Caco-2 (cell line): ENCODE results near the gene ZNF594. TPM values are rescaled to one million over a fixed set of nuclear protein-coding genes. Genes with fewer than 3 reads are reported as not detected.
"Not testable (repeated sequence)": the region's sequence is repeated elsewhere in the genome, so short reads cannot be mapped to it uniquely, and the experiment has no call there.

ENCODE experiments used
- BruUV-seq: library from RNA; stranded (reverse); fragments of 400-500 nt; replicated peaks from 2 replicates; lab custom pipeline; 2021; lab: Mats Ljungman, UMichigan
- CTCF ChIA-PET: fragments of 300-600 bp; sonication (Branson Sonifier 250); formaldehyde crosslinking; loops from one replicate; lab custom pipeline; 2022; ENCODE audit warnings: antibody characterized with exemption; lab: Charles Lee
- POLR2A ChIA-PET: fragments of 300-600 bp; sonication (Branson Sonifier 250); formaldehyde crosslinking; loops from one replicate; lab custom pipeline; 2022; ENCODE audit warnings: antibody characterized with exemption; lab: Charles Lee
- DNase-seq, 2 experiments: peaks; one replicate each; pipeline versions ENCODE4 v3.0.0 to v3.0.0-alpha.2; 2020 to 2022
- H3K27me3 ChIP-seq: replicated peaks from 2 replicates; pipeline ENCODE4 v1.6.0; 2011; ENCODE audit warnings: low read length; ENCODE audit not compliant: control insufficient read depth, insufficient read depth
- H3K36me3 ChIP-seq: 2 replicates; pipeline ENCODE4 v1.5.1; 2011; ENCODE audit warnings: low read length; ENCODE audit not compliant: control insufficient read depth, insufficient read depth
- H3K4me1 ChIP-seq: fragments of 250-450 bp; sonication (Bioruptor Pico); 2 replicates; pipeline ENCODE4 v1.5.1; 2020; ENCODE audit warnings: mild to moderate bottlenecking
- H3K4me3 ChIP-seq: 2 replicates; pipeline ENCODE4 v1.5.1; 2011; ENCODE audit warnings: low read depth, mild to moderate bottlenecking, control low read depth, low read length
- H3K9me3 ChIP-seq: fragments of 250-450 bp; sonication (Bioruptor Pico); 2 replicates; pipeline ENCODE4 v1.5.1; 2020; ENCODE audit warnings: mild to moderate bottlenecking, moderate library complexity
- H3K27ac Mint-ChIP-seq: one replicate; pipeline ENCODE4 v1.8.0; 2022; ENCODE audit warnings: mixed read lengths; ENCODE audit not compliant: unreplicated experiment
- H3K27me3 Mint-ChIP-seq: one replicate; pipeline ENCODE4 v1.8.0; 2022; ENCODE audit warnings: mixed read lengths; ENCODE audit not compliant: insufficient read depth, unreplicated experiment
- H3K36me3 Mint-ChIP-seq: one replicate; pipeline ENCODE4 v1.8.0; 2022; ENCODE audit warnings: mild to moderate bottlenecking, mixed read lengths; ENCODE audit not compliant: insufficient read depth, unreplicated experiment
- H3K4me1 Mint-ChIP-seq: one replicate; pipeline ENCODE4 v1.8.0; 2022; ENCODE audit warnings: low read depth, mixed read lengths; ENCODE audit not compliant: unreplicated experiment
- H3K4me3 Mint-ChIP-seq: one replicate; pipeline ENCODE4 v1.8.0; 2022; ENCODE audit warnings: mild to moderate bottlenecking, moderate library complexity, mixed read lengths; ENCODE audit not compliant: unreplicated experiment
- H3K9me3 Mint-ChIP-seq: one replicate; pipeline ENCODE4 v1.8.0; 2022; ENCODE audit warnings: mixed read lengths; ENCODE audit not compliant: unreplicated experiment
- intact Hi-C: fragments of 100-400 bp; cut with micrococcal nuclease; formaldehyde crosslinking; loops from one replicate; pipeline ENCODE4 v1.10.0; 2022; ENCODE audit not compliant: unreplicated experiment
- total RNA-seq: library from RNA; stranded (reverse); gene quantifications from 2 replicates; pipeline ENCODE4 v1.2.3, GENCODE V29; 2022
- TF ChIP-seq, protein P1 (sequence below), 2 experiments: fragments of 200-600 bp in 1 of 2; IDR thresholded peaks; 1 replicate in 1 of 2; 2 replicates in 1 of 2; pipeline versions ENCODE4 v1.5.1 to v1.8.0; 2011 to 2022; ENCODE audit warnings: antibody characterized with exemption in 1 of 2, control low read depth in 1 of 2, inconsistent platforms in 1 of 2, low read depth in 1 of 2, low read length in 1 of 2, mild to moderate bottlenecking in 1 of 2, moderate library complexity in 1 of 2; ENCODE audit not compliant: insufficient read depth in 1 of 2, severe bottlenecking in 1 of 2, unreplicated experiment in 1 of 2

ZNF594 gene
- total RNA-seq, 1 experiment from 2014 or later = 6.2 TPM

DNA sequence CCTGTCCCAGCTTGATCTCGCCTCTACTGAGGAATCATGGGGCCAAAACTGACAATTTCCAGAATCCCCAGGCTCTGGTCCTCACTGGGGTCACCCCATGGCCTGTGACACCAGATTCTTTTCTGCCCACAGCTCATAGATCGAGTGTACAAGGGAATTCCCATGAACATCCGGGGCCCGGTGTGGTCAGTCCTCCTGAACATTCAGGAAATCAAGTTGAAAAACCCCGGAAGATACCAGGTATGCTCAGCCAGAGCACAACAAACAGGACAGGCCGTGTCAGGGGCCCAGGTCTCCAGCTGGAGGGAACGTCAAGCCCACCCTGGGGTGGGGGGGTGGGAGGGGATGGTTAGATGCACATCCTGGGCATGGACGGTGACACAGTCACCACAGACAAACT is 58.4 kb downstream of the ZNF594 start:
- Mint-ChIP-seq H3K27ac (no peak overlapping the region), H3K9me3 (no peaks in the 10 kb centered on the region), H3K27me3 (no peaks in the 10 kb centered on the region), H3K36me3 (no peaks in the 10 kb centered on the region), H3K4me3 (no peak overlapping the region), H3K4me1 (no peaks in the 10 kb centered on the region)
- BruUV-seq = no TSS peak
- Histone ChIP-seq H3K27me3 (no peaks in the 10 kb centered on the region), H3K9me3 (no peaks in the 10 kb centered on the region), H3K4me3 (no peak overlapping the region), H3K4me1 (no peaks in the 10 kb centered on the region), H3K36me3 (no peaks in the 10 kb centered on the region)
- TF ChIP-seq, protein P1, sequence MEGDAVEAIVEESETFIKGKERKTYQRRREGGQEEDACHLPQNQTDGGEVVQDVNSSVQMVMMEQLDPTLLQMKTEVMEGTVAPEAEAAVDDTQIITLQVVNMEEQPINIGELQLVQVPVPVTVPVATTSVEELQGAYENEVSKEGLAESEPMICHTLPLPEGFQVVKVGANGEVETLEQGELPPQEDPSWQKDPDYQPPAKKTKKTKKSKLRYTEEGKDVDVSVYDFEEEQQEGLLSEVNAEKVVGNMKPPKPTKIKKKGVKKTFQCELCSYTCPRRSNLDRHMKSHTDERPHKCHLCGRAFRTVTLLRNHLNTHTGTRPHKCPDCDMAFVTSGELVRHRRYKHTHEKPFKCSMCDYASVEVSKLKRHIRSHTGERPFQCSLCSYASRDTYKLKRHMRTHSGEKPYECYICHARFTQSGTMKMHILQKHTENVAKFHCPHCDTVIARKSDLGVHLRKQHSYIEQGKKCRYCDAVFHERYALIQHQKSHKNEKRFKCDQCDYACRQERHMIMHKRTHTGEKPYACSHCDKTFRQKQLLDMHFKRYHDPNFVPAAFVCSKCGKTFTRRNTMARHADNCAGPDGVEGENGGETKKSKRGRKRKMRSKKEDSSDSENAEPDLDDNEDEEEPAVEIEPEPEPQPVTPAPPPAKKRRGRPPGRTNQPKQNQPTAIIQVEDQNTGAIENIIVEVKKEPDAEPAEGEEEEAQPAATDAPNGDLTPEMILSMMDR (IDR thresholded peaks at IDR 0.05; ENCODE audit: insufficient read depth in 1 of 2, low read depth in 1 of 2, low read length in 1 of 2, severe bottlenecking in 1 of 2, unreplicated experiment in 1 of 2) = no peak
- intact Hi-C loops = no loop called here
- DNase-seq = no peak
- CTCF ChIA-PET = no interaction called here
- POLR2A ChIA-PET = no interaction called here

- H3K36me3 ChIP-seq, H3K36me3 Mint-ChIP-seq, H3K4me3 Mint-ChIP-seq, H3K9me3 Mint-ChIP-seq, H3K9me3 ChIP-seq, CTCF ChIA-PET, H3K4me3 ChIP-seq, H3K4me1 ChIP-seq, POLR2A ChIA-PET, intact Hi-C loops, H3K27me3 ChIP-seq, H3K27ac Mint-ChIP-seq, H3K4me1 Mint-ChIP-seq, BruUV-seq, H3K27me3 Mint-ChIP-seq: not testable (repeated sequence)
- peak in 1 of 2 experiments; percentile 5 for DNase-seq
These were observed 59.0 kb downstream of the ZNF594 start for GRCh38 chr17:5132503-5133225.

- H3K9me3 ChIP-seq, H3K27me3 Mint-ChIP-seq, POLR2A ChIA-PET, DNase-seq, CTCF ChIA-PET, H3K9me3 Mint-ChIP-seq, H3K4me3 ChIP-seq, H3K36me3 Mint-ChIP-seq, intact Hi-C loops, H3K4me3 Mint-ChIP-seq, H3K27ac Mint-ChIP-seq, H3K4me1 Mint-ChIP-seq, H3K36me3 ChIP-seq, H3K4me1 ChIP-seq, H3K27me3 ChIP-seq, BruUV-seq: not testable (repeated sequence)
These were observed 59.7 kb downstream of the ZNF594 start for GRCh38 chr17:5131799-5132502.

GRCh38 chr17:5131146-5131715 is 60.4 kb downstream of the ZNF594 start:
- Histone ChIP-seq H3K4me3 (no peak overlapping the region), H3K9me3 (no peaks in the 10 kb centered on the region), H3K27me3 (no peaks in the 10 kb centered on the region), H3K4me1 (no peaks in the 10 kb centered on the region), H3K36me3 (no peaks in the 10 kb centered on the region)
- no TSS peak for BruUV-seq
- no peaks in the 10 kb centered on the region for H3K27me3 Mint-ChIP-seq
- no peak overlapping the region for H3K4me3 Mint-ChIP-seq
- no peaks in the 10 kb centered on the region for H3K36me3 Mint-ChIP-seq
- ChIA-PET POLR2A (no interaction called here), CTCF (no interaction called here)
- H3K4me1 Mint-ChIP-seq = no peaks in the 10 kb centered on the region
- H3K27ac Mint-ChIP-seq = no peak overlapping the region
- H3K9me3 Mint-ChIP-seq = no peaks in the 10 kb centered on the region
- no peak for DNase-seq
- intact Hi-C loops = no loop called here
- TF ChIP-seq, protein P1 (IDR thresholded peaks at IDR 0.05; ENCODE audit: insufficient read depth in 1 of 2, low read depth in 1 of 2, low read length in 1 of 2, severe bottlenecking in 1 of 2, unreplicated experiment in 1 of 2) = no peak

DNA sequence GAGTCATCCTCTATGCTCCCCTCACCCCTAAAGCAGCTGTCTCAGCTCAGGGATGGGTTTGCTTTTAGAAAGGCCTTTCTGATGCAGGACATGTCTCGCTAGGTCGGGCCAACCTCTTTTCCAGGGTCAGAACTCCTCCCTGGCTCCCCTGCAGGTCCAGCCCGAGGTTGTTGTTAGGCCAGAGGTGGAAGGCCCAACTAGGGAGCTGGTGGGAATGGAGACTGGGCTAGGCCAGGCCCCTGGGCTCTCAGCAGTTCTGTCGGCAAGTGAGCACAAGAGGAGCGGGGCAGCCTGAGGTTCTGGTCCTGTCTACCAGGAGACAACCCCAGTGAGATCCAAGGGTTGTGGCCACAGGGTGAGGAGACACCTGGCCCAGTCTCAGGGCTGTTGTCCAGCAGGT is 61.0 kb downstream of the ZNF594 start:
- H3K9me3 Mint-ChIP-seq, H3K4me3 ChIP-seq, H3K4me1 ChIP-seq, H3K9me3 ChIP-seq, H3K27me3 ChIP-seq, H3K4me3 Mint-ChIP-seq, BruUV-seq, H3K27me3 Mint-ChIP-seq, H3K36me3 ChIP-seq, intact Hi-C loops, H3K36me3 Mint-ChIP-seq, H3K27ac Mint-ChIP-seq, POLR2A ChIA-PET, CTCF ChIA-PET, H3K4me1 Mint-ChIP-seq, DNase-seq: not testable (repeated sequence)
